Brain microvascular endothelial cell (primary cell): ENCODE results near the gene KAT8.

Experiments
- DNase-seq: peaks from one replicate; pipeline ENCODE4 v3.0.0-alpha.2; 2020
- H3K27ac ChIP-seq: fragments of 250-450 bp; sonication (Bioruptor Pico); 2 replicates; pipeline ENCODE4 v1.5.1; 2020; ENCODE audit warnings: mild to moderate bottlenecking, moderate library complexity
- H3K27me3 ChIP-seq: fragments of 250-450 bp; sonication (Bioruptor Pico); replicated peaks from 2 replicates; pipeline ENCODE4 v1.5.1; 2020; ENCODE audit warnings: mild to moderate bottlenecking
- H3K36me3 ChIP-seq: fragments of 250-450 bp; sonication (Bioruptor Pico); replicated peaks from 2 replicates; pipeline ENCODE4 v1.5.1; 2020; ENCODE audit warnings: mild to moderate bottlenecking
- H3K4me3 ChIP-seq: 2 replicates; pipeline ENCODE4 v1.5.1; 2011; ENCODE audit warnings: low read depth, mild to moderate bottlenecking, control low read depth, low read length, moderate library complexity
- CTCF ChIP-seq: IDR thresholded peaks from 2 replicates; pipeline ENCODE4 v1.5.1; 2011; ENCODE audit warnings: low read depth, mild to moderate bottlenecking, moderate library complexity, low read length, control low read depth, inconsistent platforms; ENCODE audit errors: missing control alignments
- in situ Hi-C: cut with HindIII; loops from 2 replicates; pipeline ENCODE4 v1.10.0; 2017; ENCODE audit warnings: low sequenced_read_pairs, low pct_ligation_motif_present

KAT8 gene

GRCh38 chr16:31118223-31119155 is 1.0 kb downstream of the KAT8 start:
- no peak for TF ChIP-seq CTCF
- Histone ChIP-seq H3K27me3 (no peaks in the 10 kb centered on the region), H3K4me3 (peak overlapping the region; percentile 71), H3K36me3 (peaks cover 22% of the 10 kb centered on the region), H3K27ac (peak overlapping the region; percentile 95)
- DNase-seq = peak; percentile 47
- in situ Hi-C loops = no loop called here

- Histone ChIP-seq H3K27ac (no peak overlapping the region), H3K4me3 (no peak overlapping the region), H3K36me3 (peaks cover 22% of the 10 kb centered on the region), H3K27me3 (no peaks in the 10 kb centered on the region)
- no peak for DNase-seq
- in situ Hi-C loops = no loop called here
- TF ChIP-seq CTCF = no peak
These were observed 2.7 kb downstream of the KAT8 start for GRCh38 chr16:31120129-31120528.

DNA sequence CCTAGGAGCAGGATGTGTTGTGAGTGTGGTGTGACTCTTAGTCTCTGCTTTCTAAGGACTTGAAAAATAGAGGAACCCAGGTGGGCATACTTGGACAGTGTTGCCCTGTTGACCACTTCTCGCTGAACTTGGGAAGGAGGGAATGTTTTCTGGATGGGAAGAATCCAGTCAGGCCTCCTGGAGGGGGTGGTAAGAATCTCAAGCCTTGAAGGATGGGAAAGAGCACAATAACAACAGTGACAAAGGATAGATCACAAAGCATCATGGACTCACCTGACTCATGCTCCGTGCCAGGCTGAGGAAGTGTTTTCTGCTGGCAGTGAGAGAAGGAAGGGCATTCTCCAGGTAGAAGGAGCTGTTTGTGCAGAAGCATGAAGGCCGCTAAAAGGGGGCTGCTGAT is 8.4 kb downstream of the KAT8 start:
- Histone ChIP-seq H3K27me3 (no peaks in the 10 kb centered on the region), H3K36me3 (peaks cover 11% of the 10 kb centered on the region), H3K4me3 (no peak overlapping the region), H3K27ac (no peak overlapping the region)
- in situ Hi-C loops = no loop called here
- no peak for DNase-seq
- TF ChIP-seq CTCF = no peak

DNA sequence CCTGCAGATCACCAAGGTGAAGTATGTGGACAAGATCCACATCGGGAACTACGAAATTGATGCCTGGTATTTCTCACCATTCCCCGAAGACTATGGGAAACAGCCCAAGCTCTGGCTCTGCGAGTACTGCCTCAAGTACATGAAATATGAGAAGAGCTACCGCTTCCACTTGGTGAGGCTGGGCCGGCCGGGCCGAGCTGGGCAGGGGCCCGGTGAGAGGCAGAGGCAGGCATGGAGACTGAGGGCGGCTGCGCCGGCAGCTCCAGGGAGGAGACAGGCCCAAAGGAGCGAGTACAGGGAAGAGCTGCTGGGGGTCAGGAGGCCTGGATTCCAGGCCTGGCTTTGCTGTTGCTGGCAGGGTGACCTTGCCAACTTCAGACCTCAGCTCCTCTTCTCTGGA is 9.7 kb downstream of the KAT8 start:
- no peaks in the 10 kb centered on the region for H3K27me3 ChIP-seq
- DNase-seq = no peak
- no peak for TF ChIP-seq CTCF
- no peak overlapping the region for H3K27ac ChIP-seq
- H3K4me3 ChIP-seq = no peak overlapping the region
- in situ Hi-C loops = no loop called here
- peaks cover 5% of the 10 kb centered on the region for H3K36me3 ChIP-seq

- in situ Hi-C loops = no loop called here
- H3K27ac ChIP-seq = no peak overlapping the region
- DNase-seq = no peak
These were observed 11.5 kb downstream of the KAT8 start for GRCh38 chr16:31128711-31129567.

More at GRCh38 chr16:31128711-31129567, 11.5 kb downstream of the KAT8 start:
- peaks cover 2% of the 10 kb centered on the region for H3K36me3 ChIP-seq
- no peak for TF ChIP-seq CTCF
- H3K27me3 ChIP-seq = no peaks in the 10 kb centered on the region
- H3K4me3 ChIP-seq = no peak overlapping the region
